ENCODE measurements around the gene CD8B. TPM values are rescaled to one million over a fixed set of nuclear protein-coding genes. Genes with fewer than 3 reads are reported as not detected.

CD8B gene
- total and polyA plus RNA-seq, 3 experiments from 2014 or later = 259 to 908 (median 273) TPM

DNA sequence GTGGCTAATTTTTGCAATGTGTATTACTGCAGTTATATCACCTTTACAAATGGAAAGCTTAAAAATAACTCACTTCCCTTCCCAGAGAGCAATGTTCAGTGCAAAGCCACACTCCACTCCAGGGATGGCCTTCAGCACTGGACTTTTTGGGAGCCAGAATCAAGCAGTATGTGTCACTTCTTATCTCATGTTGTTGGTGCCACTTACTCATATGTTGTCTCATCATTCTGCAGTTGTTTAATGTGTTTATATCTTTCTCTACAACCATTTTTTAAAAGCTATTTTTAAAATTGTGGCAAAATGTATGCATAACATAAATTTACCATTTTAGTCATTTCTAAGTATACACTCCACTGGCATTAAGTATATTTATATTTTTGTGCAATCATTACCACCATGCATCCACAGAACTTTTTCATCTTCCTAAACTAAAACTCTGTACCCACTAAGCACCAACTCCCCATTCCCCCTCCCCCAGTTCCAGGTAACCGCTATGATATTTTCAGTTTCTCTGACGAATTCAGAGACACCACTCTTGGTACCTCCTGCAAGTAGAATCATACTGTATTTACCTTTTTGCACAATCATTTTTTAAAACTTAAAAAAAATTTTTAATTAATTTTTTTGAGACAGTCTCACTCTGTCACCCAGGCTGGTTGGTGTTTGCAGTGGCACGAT, 38.9 kb downstream of the CD8B start:
- Histone ChIP-seq H3K27me3 (ENCODE audit: insufficient read depth, low read length, poor library complexity, severe bottlenecking) (no peaks in the 10 kb centered on the region), H3K4me3 (ENCODE audit: low read length) (peak overlapping the region; percentile 15), H3K4me1 (ENCODE audit: insufficient read depth, low read length) (peaks cover 58% of the 10 kb centered on the region), H3K27ac (ENCODE audit: low read depth, low read length) (no peak overlapping the region), H3K36me3 (ENCODE audit: insufficient read depth, low read length) (no peaks in the 10 kb centered on the region), H3K9me3 (ENCODE audit: low read length) (no peaks in the 10 kb centered on the region)
- POLR2A ChIA-PET = interaction anchor here (0.6 to 5.3 kb wide), 10 partner anchors 8 to 262 kb away, joined by 3 to 60 read pairs (median 5); partner anchors contain the start of gene CD8B
- H3K9me3 Mint-ChIP-seq = peaks cover 0 to 4% (median 0%) of the 10 kb centered on the region in 5 donors
- DNase-seq = no peak
- H3K4me3 Mint-ChIP-seq = peak overlapping the region; percentile 83 to 97 (median 86)
- CTCF ChIA-PET = interaction anchor here (2.1 to 8.7 kb wide), 2 partner anchors 11 to 14 kb away, joined by 8 to 96 read pairs; no protein-coding TSS in a partner anchor
- H3K36me3 Mint-ChIP-seq = peaks cover 7 to 61% (median 11%) of the 10 kb centered on the region in 3 donors
- H3K4me1 Mint-ChIP-seq = peaks cover 84 to 90% (median 86%) of the 10 kb centered on the region in 3 donors
- H3K27me3 Mint-ChIP-seq = no peaks in the 10 kb centered on the region
- H3K27ac Mint-ChIP-seq = peak overlapping the region; percentile 85 to 99 (median 91)

- H3K4me3 ChIP-seq (ENCODE audit: low read length) = peak overlapping the region; percentile 48
- peak overlapping the region; percentile 71 for H3K27ac ChIP-seq (ENCODE audit: low read depth, low read length)
- Mint-ChIP-seq H3K27me3 (no peaks in the 10 kb centered on the region), H3K9me3 (peaks cover 0 to 4% (median 0%) of the 10 kb centered on the region in 5 donors), H3K27ac (peak overlapping the region; percentile 89 to 99 (median 94)), H3K4me3 (peak overlapping the region; percentile 83 to 97 (median 88)), H3K36me3 (peaks cover 7 to 61% (median 11%) of the 10 kb centered on the region in 3 donors), H3K4me1 (peaks cover 83 to 90% (median 84%) of the 10 kb centered on the region in 3 donors)
- H3K36me3 ChIP-seq (ENCODE audit: insufficient read depth, low read length) = no peaks in the 10 kb centered on the region
- no peaks in the 10 kb centered on the region for H3K27me3 ChIP-seq (ENCODE audit: insufficient read depth, low read length, poor library complexity, severe bottlenecking)
- peaks cover 49% of the 10 kb centered on the region for H3K4me1 ChIP-seq (ENCODE audit: insufficient read depth, low read length)
- no peak for DNase-seq
- ChIA-PET CTCF (interaction anchor here (1.0 to 8.7 kb wide), 4 partner anchors 10 to 55 kb away, joined by 3 to 96 read pairs (median 6); no protein-coding TSS in a partner anchor), POLR2A (interaction anchor here (0.6 to 5.3 kb wide), 7 partner anchors 10 to 40 kb away, joined by 3 to 60 read pairs (median 7); partner anchors contain the start of gene CD8B)
- no peaks in the 10 kb centered on the region for H3K9me3 ChIP-seq (ENCODE audit: low read length)
Measured at GRCh38 chr2:86821842-86822241, 39.8 kb downstream of the CD8B start.

DNA sequence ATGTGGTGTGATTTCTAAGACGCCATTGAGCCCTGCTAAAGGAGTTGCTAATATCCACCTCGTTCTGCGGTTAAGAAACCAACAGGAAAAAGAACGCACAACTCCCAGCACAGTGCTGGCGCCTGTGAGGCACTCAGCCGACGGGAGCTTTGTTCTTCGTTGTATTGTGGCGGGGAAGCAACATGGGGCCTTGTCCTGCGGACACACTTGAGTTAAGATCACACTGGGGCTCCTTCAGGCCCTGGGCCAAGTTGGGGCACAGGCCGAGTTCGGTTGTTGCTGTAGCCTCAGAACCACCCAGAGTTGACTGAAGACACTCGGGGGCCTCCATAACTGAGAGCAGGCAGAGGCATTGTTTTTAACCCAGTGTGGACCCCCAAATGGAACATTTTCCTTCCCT, 40.4 kb downstream of the CD8B start:
- Histone ChIP-seq H3K4me3 (ENCODE audit: low read length) (peak overlapping the region; percentile 48), H3K9me3 (ENCODE audit: low read length) (no peaks in the 10 kb centered on the region), H3K27ac (ENCODE audit: low read depth, low read length) (peak overlapping the region; percentile 71), H3K36me3 (ENCODE audit: insufficient read depth, low read length) (no peaks in the 10 kb centered on the region), H3K4me1 (ENCODE audit: insufficient read depth, low read length) (peaks cover 44% of the 10 kb centered on the region), H3K27me3 (ENCODE audit: insufficient read depth, low read length, poor library complexity, severe bottlenecking) (no peaks in the 10 kb centered on the region)
- peak in 3 of 5 donors; percentile 35 to 63 (median 57) for DNase-seq
- peaks cover 7 to 66% (median 11%) of the 10 kb centered on the region in 3 donors for H3K36me3 Mint-ChIP-seq
- peak overlapping the region; percentile 89 to 99 (median 94) for H3K27ac Mint-ChIP-seq
- H3K27me3 Mint-ChIP-seq = no peaks in the 10 kb centered on the region
- ChIA-PET CTCF (interaction anchor here (1.0 to 8.7 kb wide), 5 partner anchors 9 to 55 kb away, joined by 3 to 96 read pairs (median 8); no protein-coding TSS in a partner anchor), POLR2A (interaction anchor here (0.6 to 5.3 kb wide), 4 partner anchors 9 to 34 kb away, joined by 4 to 60 read pairs (median 10); no protein-coding TSS in a partner anchor)
- peaks cover 84 to 90% (median 85%) of the 10 kb centered on the region in 3 donors for H3K4me1 Mint-ChIP-seq
- H3K4me3 Mint-ChIP-seq = peak overlapping the region; percentile 83 to 97 (median 88)
- peaks cover 0 to 4% (median 0%) of the 10 kb centered on the region in 5 donors for H3K9me3 Mint-ChIP-seq

DNA sequence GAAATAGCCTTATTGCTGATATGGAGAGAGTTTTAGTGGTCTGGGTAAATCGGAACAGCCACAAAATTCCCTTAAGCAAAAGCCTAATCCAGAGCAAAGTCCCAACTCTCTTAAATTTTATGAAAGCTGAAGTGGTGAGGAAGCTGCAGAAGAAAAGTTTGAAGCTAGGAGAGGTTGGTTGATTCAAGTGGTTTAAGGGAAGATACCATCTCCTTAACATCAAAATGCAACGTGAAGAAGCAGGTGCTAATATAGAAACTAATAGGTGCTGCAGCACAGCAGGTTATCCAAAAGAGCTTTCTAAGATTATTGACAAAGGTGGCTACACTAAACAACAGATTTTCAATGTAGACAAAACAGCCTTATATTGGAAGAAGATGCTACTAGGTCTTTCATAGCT, 42.7 kb downstream of the CD8B start:
- ChIA-PET POLR2A (interaction anchor here (1.0 to 5.3 kb wide), 2 partner anchors 10 to 13 kb away, joined by 4 to 60 read pairs; no protein-coding TSS in a partner anchor), CTCF (interaction anchor here (0.8 to 2.8 kb wide), 4 partner anchors 8 to 32 kb away, joined by 3 to 10 read pairs (median 8); no protein-coding TSS in a partner anchor)
- H3K27me3 ChIP-seq (ENCODE audit: insufficient read depth, low read length, poor library complexity, severe bottlenecking) = no peaks in the 10 kb centered on the region
- peaks cover 78 to 96% (median 95%) of the 10 kb centered on the region in 3 donors for H3K4me1 Mint-ChIP-seq
- no peaks in the 10 kb centered on the region for H3K9me3 ChIP-seq (ENCODE audit: low read length)
- H3K27ac ChIP-seq (ENCODE audit: low read depth, low read length) = no peak overlapping the region
- peaks cover 39% of the 10 kb centered on the region for H3K4me1 ChIP-seq (ENCODE audit: insufficient read depth, low read length)
- peak overlapping the region; percentile 47 to 97 (median 86) for H3K4me3 Mint-ChIP-seq
- peaks cover 7 to 59% (median 13%) of the 10 kb centered on the region in 3 donors for H3K36me3 Mint-ChIP-seq
- H3K9me3 Mint-ChIP-seq = peaks cover 0 to 4% (median 0%) of the 10 kb centered on the region in 5 donors
- H3K36me3 ChIP-seq (ENCODE audit: insufficient read depth, low read length) = no peaks in the 10 kb centered on the region
- no peaks in the 10 kb centered on the region for H3K27me3 Mint-ChIP-seq
- H3K4me3 ChIP-seq (ENCODE audit: low read length) = no peak overlapping the region
- DNase-seq = peak in 1 of 5 donors; percentile 66
- peak overlapping the region; percentile 72 to 99 (median 89) for H3K27ac Mint-ChIP-seq

DNA sequence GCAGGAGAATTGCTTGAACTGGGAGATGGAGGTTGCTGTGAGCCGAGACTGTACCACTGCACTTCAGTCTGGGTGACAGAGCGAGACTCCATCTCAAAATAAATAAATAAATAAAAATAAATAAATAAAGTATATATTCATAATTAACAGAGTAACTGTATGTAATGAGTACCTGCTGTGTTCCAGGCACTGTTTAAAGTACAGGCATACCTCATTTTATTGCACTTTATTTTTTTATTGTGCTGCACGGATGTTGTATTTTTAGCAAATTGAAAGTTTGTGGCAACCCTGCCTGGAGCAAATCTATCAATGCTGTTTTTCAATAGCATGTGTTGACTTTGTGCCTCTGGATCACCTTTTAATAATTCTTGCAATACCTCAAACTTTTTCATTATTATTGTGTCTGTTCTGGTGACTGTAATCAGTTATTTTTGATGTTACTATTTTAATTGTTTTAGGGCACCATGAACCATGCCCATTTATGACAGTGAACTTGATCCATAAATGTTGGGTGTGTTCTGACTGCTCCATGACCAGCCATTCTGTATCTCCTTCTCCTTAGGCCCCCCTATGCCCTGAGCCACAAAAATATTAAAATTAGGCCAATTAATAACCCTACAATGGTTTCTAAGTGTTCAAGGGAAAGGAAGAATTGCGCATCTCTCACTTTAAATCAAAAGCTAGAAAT, 43.4 kb downstream of the CD8B start:
- H3K9me3 ChIP-seq (ENCODE audit: low read length) = no peaks in the 10 kb centered on the region
- no peak overlapping the region for H3K27ac ChIP-seq (ENCODE audit: low read depth, low read length)
- DNase-seq = no peak
- peak overlapping the region; percentile 72 to 99 (median 90) for H3K27ac Mint-ChIP-seq
- no peak overlapping the region for H3K4me3 ChIP-seq (ENCODE audit: low read length)
- H3K36me3 ChIP-seq (ENCODE audit: insufficient read depth, low read length) = no peaks in the 10 kb centered on the region
- ChIA-PET POLR2A (interaction anchor here (1.0 to 5.3 kb wide), 3 partner anchors 9 to 14 kb away, joined by 4 to 60 read pairs (median 4); no protein-coding TSS in a partner anchor), CTCF (interaction anchor here (0.8 to 2.8 kb wide), 4 partner anchors 9 to 31 kb away, joined by 3 to 10 read pairs (median 8); no protein-coding TSS in a partner anchor)
- no peaks in the 10 kb centered on the region for H3K27me3 Mint-ChIP-seq
- no peaks in the 10 kb centered on the region for H3K27me3 ChIP-seq (ENCODE audit: insufficient read depth, low read length, poor library complexity, severe bottlenecking)
- peaks cover 77 to 96% (median 96%) of the 10 kb centered on the region in 3 donors for H3K4me1 Mint-ChIP-seq
- H3K4me3 Mint-ChIP-seq = peak overlapping the region; percentile 47 to 97 (median 86)
- H3K9me3 Mint-ChIP-seq = peaks cover 0 to 4% (median 0%) of the 10 kb centered on the region in 5 donors
- peaks cover 7 to 62% (median 15%) of the 10 kb centered on the region in 3 donors for H3K36me3 Mint-ChIP-seq
- peaks cover 38% of the 10 kb centered on the region for H3K4me1 ChIP-seq (ENCODE audit: insufficient read depth, low read length)

GRCh38 chr2:86815611-86816010, 46.1 kb downstream of the CD8B start:
- Histone ChIP-seq H3K4me3 (ENCODE audit: low read length) (no peak overlapping the region), H3K27ac (ENCODE audit: low read depth, low read length) (no peak overlapping the region), H3K27me3 (ENCODE audit: insufficient read depth, low read length, poor library complexity, severe bottlenecking) (no peaks in the 10 kb centered on the region), H3K36me3 (ENCODE audit: insufficient read depth, low read length) (no peaks in the 10 kb centered on the region), H3K4me1 (ENCODE audit: insufficient read depth, low read length) (peaks cover 45% of the 10 kb centered on the region), H3K9me3 (ENCODE audit: low read length) (no peaks in the 10 kb centered on the region)
- CTCF ChIA-PET = interaction anchor here (2.5 kb wide), 1 partner anchor 10 kb away, joined by 14 read pairs; no protein-coding TSS in a partner anchor
- Mint-ChIP-seq H3K36me3 (peaks cover 7 to 62% (median 16%) of the 10 kb centered on the region in 3 donors), H3K27me3 (no peaks in the 10 kb centered on the region), H3K27ac (peak overlapping the region; percentile 82 to 98 (median 88)), H3K9me3 (no peaks in the 10 kb centered on the region), H3K4me1 (peaks cover 79 to 94% (median 93%) of the 10 kb centered on the region in 3 donors), H3K4me3 (peak overlapping the region; percentile 23 to 74 (median 63))
- DNase-seq = peak in 2 of 5 donors; percentile 30 to 63
- POLR2A ChIA-PET = interaction anchor here (1.0 to 2.3 kb wide), 3 partner anchors 8 to 21 kb away, joined by 3 to 6 read pairs (median 5); no protein-coding TSS in a partner anchor

DNA sequence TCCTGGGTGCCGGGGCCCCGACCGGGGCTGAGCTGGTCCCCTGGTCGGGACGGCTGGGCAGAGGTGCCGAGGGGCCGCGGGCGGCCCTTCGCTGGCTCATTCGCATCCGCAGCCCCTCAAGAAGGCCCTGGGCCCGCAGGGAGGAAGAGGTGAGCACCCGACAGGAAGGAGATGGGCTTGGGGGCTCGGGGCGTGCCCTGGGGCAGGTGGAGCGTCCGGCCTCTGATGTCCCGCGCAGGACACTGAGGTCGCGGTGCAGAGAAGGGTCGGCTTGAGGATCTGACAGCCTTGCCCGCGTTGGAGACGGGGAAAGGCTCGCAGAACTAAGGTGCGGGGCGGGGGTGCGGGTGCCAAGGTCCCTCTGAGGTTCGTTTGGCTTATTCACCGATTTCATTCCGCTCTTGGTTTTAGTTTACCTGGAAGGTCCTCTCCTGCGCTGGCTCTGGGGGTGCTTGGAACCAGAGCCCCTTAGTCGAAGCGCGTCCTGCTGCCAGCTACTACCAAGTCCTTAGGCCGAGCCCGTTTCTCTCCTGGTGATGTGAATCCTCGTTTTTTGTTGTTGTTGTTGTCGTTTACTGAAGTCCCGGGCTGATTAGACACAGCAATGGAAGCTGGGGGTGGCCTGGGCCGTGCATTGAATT, 52.1 kb downstream of the CD8B start:
- H3K4me1 Mint-ChIP-seq = peaks cover 71 to 86% (median 77%) of the 10 kb centered on the region in 3 donors
- H3K4me3 ChIP-seq (ENCODE audit: low read length) = peak overlapping the region; percentile 49
- no peaks in the 10 kb centered on the region for H3K36me3 ChIP-seq (ENCODE audit: insufficient read depth, low read length)
- peak overlapping the region; percentile 80 for H3K27ac ChIP-seq (ENCODE audit: low read depth, low read length)
- DNase-seq = peak in 4 of 5 donors; percentile 38 to 68 (median 54)
- no peaks in the 10 kb centered on the region for H3K27me3 ChIP-seq (ENCODE audit: insufficient read depth, low read length, poor library complexity, severe bottlenecking)
- ChIA-PET CTCF (interaction anchor here (0.8 to 8.7 kb wide), 9 partner anchors 9 to 52 kb away, joined by 3 to 132 read pairs (median 8); partner anchors contain the start of genes CD8A and CD8B), POLR2A (interaction anchor here (1.4 to 7.2 kb wide), 5 partner anchors 11 to 23 kb away, joined by 3 to 139 read pairs (median 60); partner anchors contain the start of gene CD8A)
- H3K4me1 ChIP-seq (ENCODE audit: insufficient read depth, low read length) = peaks cover 38% of the 10 kb centered on the region
- peaks cover 0 to 53% (median 5%) of the 10 kb centered on the region in 3 donors for H3K36me3 Mint-ChIP-seq
- peak overlapping the region; percentile 91 to 100 (median 98) for H3K27ac Mint-ChIP-seq
- H3K9me3 ChIP-seq (ENCODE audit: low read length) = no peaks in the 10 kb centered on the region
- peak overlapping the region; percentile 85 to 99 (median 92) for H3K4me3 Mint-ChIP-seq
- no peaks in the 10 kb centered on the region for H3K9me3 Mint-ChIP-seq
- no peaks in the 10 kb centered on the region for H3K27me3 Mint-ChIP-seq
